ENCODE measurements around the gene NELL1.

GRCh38 chr11:21122523-21122922, 453.1 kb downstream of the NELL1 start:
- no peak for TF ChIP-seq CTCF (IDR thresholded peaks at IDR 0.05)
- no peak for TF ChIP-seq POLR2A (IDR thresholded peaks at IDR 0.05)
- TF ChIP-seq EP300 (IDR thresholded peaks at IDR 0.05; ENCODE audit: low read depth), result no peak
- no peak for TF ChIP-seq POLR2AphosphoS5 (IDR thresholded peaks at IDR 0.05)

All from transverse colon (tissue), 4 donors.